ENCODE results near the gene PSMD5.

- no peak for TF ChIP-seq CTCF (optimal IDR thresholded peaks at IDR 0.05 in 1 of 3, IDR thresholded peaks at IDR 0.05 in 1 of 3, conservative IDR thresholded peaks at IDR 0.05 in 1 of 3; ENCODE audit: extremely low read depth in 1 of 3, insufficient read depth in 2 of 3, low read length in 3 of 3)
- no peak for TF ChIP-seq EZH2 (IDR thresholded peaks at IDR 0.05; ENCODE audit: low read length)
Observed at GRCh38 chr9:120856700-120857099, 14.0 kb upstream of the PSMD5 start.
